WTC11 (cell line): ENCODE results near the gene SEZ6. TPM values are rescaled to one million over a fixed set of nuclear protein-coding genes. Genes with fewer than 3 reads are reported as not detected.
A peak's percentile ranks its signal among the peaks of the same experiment; 100 is the strongest.

Source experiments
- ATAC-seq: fragments of 200-7000 bp; cut with Tn5 transposase; 2 replicates; pipeline ENCODE4 v1.10.0; 2021; ENCODE audit warnings: mild to moderate bottlenecking, moderate library complexity
- CTCF ChIA-PET: fragments of 300-600 bp; sonication (Branson Sonifier 250); formaldehyde crosslinking; loops from one replicate; lab custom pipeline; 2021; ENCODE audit warnings: antibody characterized with exemption; lab: Charles Lee
- POLR2A ChIA-PET: fragments of 350-600 bp; sonication (Branson Sonifier 250); formaldehyde crosslinking; loops from one replicate; lab custom pipeline; 2021; ENCODE audit warnings: antibody characterized with exemption; lab: Charles Lee
- DNase-seq: peaks from one replicate; pipeline ENCODE4 v3.0.0; 2021; ENCODE audit warnings: low spot score
- H3K27ac Mint-ChIP-seq: 2 replicates; pipeline ENCODE4 v1.8.0; 2021; ENCODE audit warnings: mixed read lengths
- H3K27me3 Mint-ChIP-seq: 2 replicates; pipeline ENCODE4 v1.8.0; 2021; ENCODE audit warnings: low read depth, mild to moderate bottlenecking, moderate library complexity, mixed read lengths
- H3K36me3 Mint-ChIP-seq: 2 replicates; pipeline ENCODE4 v1.8.0; 2021; ENCODE audit warnings: mixed read lengths
- H3K4me1 Mint-ChIP-seq: 2 replicates; pipeline ENCODE4 v1.8.0; 2022; ENCODE audit warnings: mixed read lengths
- H3K4me3 Mint-ChIP-seq: 2 replicates; pipeline ENCODE4 v1.8.0; 2021; ENCODE audit warnings: mild to moderate bottlenecking, moderate library complexity, mixed read lengths
- H3K9me3 Mint-ChIP-seq: 2 replicates; pipeline ENCODE4 v1.8.0; 2021; ENCODE audit warnings: mixed read lengths
- ARID4B ChIP-seq: sonication (generic); formaldehyde crosslinking; IDR thresholded peaks from 2 replicates; pipeline ENCODE4 v1.8.0; 2023; ENCODE audit warnings: missing genetic modification reagents, mild to moderate bottlenecking, borderline replicate concordance
- ATF3 ChIP-seq: sonication (generic); formaldehyde crosslinking; conservative IDR thresholded peaks from 2 replicates; pipeline ENCODE4 v1.8.1; 2022; ENCODE audit warnings: mild to moderate bottlenecking, missing genetic modification reagents
- FOXP1 ChIP-seq: sonication (generic); formaldehyde crosslinking; IDR thresholded peaks from 2 replicates; pipeline ENCODE4 v1.8.0; 2022; ENCODE audit warnings: missing genetic modification reagents, mild to moderate bottlenecking, moderate library complexity, borderline replicate concordance
- FOXP4 ChIP-seq: sonication (generic); formaldehyde crosslinking; IDR thresholded peaks from 2 replicates; pipeline ENCODE4 v1.8.0; 2022; ENCODE audit warnings: mild to moderate bottlenecking, missing genetic modification reagents
- HMGA2 ChIP-seq: fragments of 250-450 bp; sonication (Bioruptor Pico); IDR thresholded peaks from 2 replicates; pipeline ENCODE4 v1.4.0; 2021; ENCODE audit warnings: mild to moderate bottlenecking, moderate library complexity
- HMGXB4 ChIP-seq: sonication (generic); formaldehyde crosslinking; IDR thresholded peaks from 2 replicates; pipeline ENCODE4 v1.8.1; 2023; ENCODE audit warnings: mild to moderate bottlenecking, moderate library complexity, missing genetic modification reagents
- JAZF1 ChIP-seq: fragments of 250-450 bp; sonication (Bioruptor Pico); IDR thresholded peaks from 2 replicates; pipeline ENCODE4 v1.9.0; 2021; ENCODE audit warnings: moderate library complexity, mild to moderate bottlenecking, inconsistent platforms
- OVOL2 ChIP-seq: fragments of 250-450 bp; sonication (Bioruptor Pico); IDR thresholded peaks from 2 replicates; pipeline ENCODE4 v1.9.0; 2021; ENCODE audit warnings: mild to moderate bottlenecking, borderline replicate concordance
- PREB ChIP-seq: sonication (generic); formaldehyde crosslinking; IDR thresholded peaks from 2 replicates; pipeline ENCODE4 v1.8.1; 2022; ENCODE audit warnings: mild to moderate bottlenecking, missing genetic modification reagents, moderate library complexity, borderline replicate concordance
- TP53 ChIP-seq: sonication (generic); formaldehyde crosslinking; IDR thresholded peaks from 2 replicates; pipeline ENCODE4 v1.8.1; 2023; ENCODE audit warnings: mild to moderate bottlenecking, missing genetic modification reagents
- ZNF121 ChIP-seq: sonication (generic); formaldehyde crosslinking; IDR thresholded peaks from 2 replicates; pipeline ENCODE4 v1.8.0; 2023; ENCODE audit warnings: missing genetic modification reagents
- ZNF138 ChIP-seq: sonication (generic); formaldehyde crosslinking; conservative IDR thresholded peaks from 2 replicates; pipeline ENCODE4 v1.8.1; 2022; ENCODE audit warnings: mild to moderate bottlenecking, moderate library complexity, missing genetic modification reagents
- ZNF317 ChIP-seq: sonication (generic); formaldehyde crosslinking; IDR thresholded peaks from 2 replicates; pipeline ENCODE4 v1.8.1; 2023; ENCODE audit warnings: low read depth, mild to moderate bottlenecking, moderate library complexity, missing genetic modification reagents, borderline replicate concordance
- total RNA-seq: library from RNA; stranded (reverse); gene quantifications from 3 replicates; pipeline ENCODE4 v1.2.3, GENCODE V29; 2021
- TF ChIP-seq, protein P1 (sequence below): fragments of 250-450 bp; sonication (Bioruptor Pico); IDR thresholded peaks from 2 replicates; pipeline ENCODE4 v1.9.0; 2021; ENCODE audit warnings: mild to moderate bottlenecking
- TF ChIP-seq, protein P2 (sequence below): fragments of 250-450 bp; sonication (Bioruptor Pico); IDR thresholded peaks from 2 replicates; pipeline ENCODE4 v1.8.0; 2021; ENCODE audit warnings: mild to moderate bottlenecking
- TF ChIP-seq, protein P3 (sequence below): fragments of 250-450 bp; sonication (Bioruptor Pico); conservative IDR thresholded peaks from 2 replicates; pipeline ENCODE4 v1.9.0; 2021; ENCODE audit warnings: mild to moderate bottlenecking

The SEZ6 gene
- total RNA-seq, 1 experiment from 2014 or later = 3.0 TPM

- Mint-ChIP-seq H3K36me3 (no peaks in the 10 kb centered on the region), H3K27ac (no peak overlapping the region), H3K4me3 (no peak overlapping the region), H3K4me1 (peaks cover 71% of the 10 kb centered on the region), H3K9me3 (no peaks in the 10 kb centered on the region), H3K27me3 (peaks cover 50% of the 10 kb centered on the region)
- ATAC-seq (no peak), DNase-seq (no peak)
- ChIA-PET CTCF (interaction anchor here (1.0 to 17.6 kb wide), 7 partner anchors 12 to 257 kb away, joined by 3 to 228 read pairs (median 4); no protein-coding TSS in a partner anchor), POLR2A (interaction anchor here (1.1 to 1.5 kb wide), 2 partner anchors 10 to 12 kb away, joined by 3 read pairs; no protein-coding TSS in a partner anchor)
- TF ChIP-seq ZNF138 (CRISPR knock-in tag) (no peak), ATF3 (no peak), HMGXB4 (CRISPR knock-in tag) (no peak)
- TF ChIP-seq, protein P1, sequence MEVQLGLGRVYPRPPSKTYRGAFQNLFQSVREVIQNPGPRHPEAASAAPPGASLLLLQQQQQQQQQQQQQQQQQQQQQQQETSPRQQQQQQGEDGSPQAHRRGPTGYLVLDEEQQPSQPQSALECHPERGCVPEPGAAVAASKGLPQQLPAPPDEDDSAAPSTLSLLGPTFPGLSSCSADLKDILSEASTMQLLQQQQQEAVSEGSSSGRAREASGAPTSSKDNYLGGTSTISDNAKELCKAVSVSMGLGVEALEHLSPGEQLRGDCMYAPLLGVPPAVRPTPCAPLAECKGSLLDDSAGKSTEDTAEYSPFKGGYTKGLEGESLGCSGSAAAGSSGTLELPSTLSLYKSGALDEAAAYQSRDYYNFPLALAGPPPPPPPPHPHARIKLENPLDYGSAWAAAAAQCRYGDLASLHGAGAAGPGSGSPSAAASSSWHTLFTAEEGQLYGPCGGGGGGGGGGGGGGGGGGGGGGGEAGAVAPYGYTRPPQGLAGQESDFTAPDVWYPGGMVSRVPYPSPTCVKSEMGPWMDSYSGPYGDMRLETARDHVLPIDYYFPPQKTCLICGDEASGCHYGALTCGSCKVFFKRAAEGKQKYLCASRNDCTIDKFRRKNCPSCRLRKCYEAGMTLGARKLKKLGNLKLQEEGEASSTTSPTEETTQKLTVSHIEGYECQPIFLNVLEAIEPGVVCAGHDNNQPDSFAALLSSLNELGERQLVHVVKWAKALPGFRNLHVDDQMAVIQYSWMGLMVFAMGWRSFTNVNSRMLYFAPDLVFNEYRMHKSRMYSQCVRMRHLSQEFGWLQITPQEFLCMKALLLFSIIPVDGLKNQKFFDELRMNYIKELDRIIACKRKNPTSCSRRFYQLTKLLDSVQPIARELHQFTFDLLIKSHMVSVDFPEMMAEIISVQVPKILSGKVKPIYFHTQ (CRISPR knock-in tag) = no peak
- TF ChIP-seq, protein P2, sequence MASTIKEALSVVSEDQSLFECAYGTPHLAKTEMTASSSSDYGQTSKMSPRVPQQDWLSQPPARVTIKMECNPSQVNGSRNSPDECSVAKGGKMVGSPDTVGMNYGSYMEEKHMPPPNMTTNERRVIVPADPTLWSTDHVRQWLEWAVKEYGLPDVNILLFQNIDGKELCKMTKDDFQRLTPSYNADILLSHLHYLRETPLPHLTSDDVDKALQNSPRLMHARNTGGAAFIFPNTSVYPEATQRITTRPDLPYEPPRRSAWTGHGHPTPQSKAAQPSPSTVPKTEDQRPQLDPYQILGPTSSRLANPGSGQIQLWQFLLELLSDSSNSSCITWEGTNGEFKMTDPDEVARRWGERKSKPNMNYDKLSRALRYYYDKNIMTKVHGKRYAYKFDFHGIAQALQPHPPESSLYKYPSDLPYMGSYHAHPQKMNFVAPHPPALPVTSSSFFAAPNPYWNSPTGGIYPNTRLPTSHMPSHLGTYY = no peak
Measured at GRCh38 chr17:29007456-29007855, 1.6 kb upstream of the SEZ6 start.

- Mint-ChIP-seq H3K27ac (no peak overlapping the region), H3K4me1 (peaks cover 57% of the 10 kb centered on the region), H3K27me3 (peaks cover 47% of the 10 kb centered on the region), H3K36me3 (no peaks in the 10 kb centered on the region), H3K9me3 (no peaks in the 10 kb centered on the region), H3K4me3 (peak overlapping the region; percentile 69; the same call in 1 of the 2 replicates)
- ATAC-seq = no peak
- ChIA-PET CTCF (interaction anchor here (1.0 to 17.6 kb wide), 9 partner anchors 11 to 120 kb away, joined by 3 to 228 read pairs (median 7); no protein-coding TSS in a partner anchor), POLR2A (interaction anchor here (0.8 to 0.9 kb wide), 2 partner anchors 18 to 28 kb away, joined by 3 to 5 read pairs; no protein-coding TSS in a partner anchor)
- DNase-seq = peak; percentile 50
- TF ChIP-seq ZNF317 (CRISPR knock-in tag) (no peak), TP53 (CRISPR knock-in tag) (0 out of 2 replicates have a peak, but pooled peaks have one; percentile 9), HMGA2 (CRISPR knock-in tag) (no peak), JAZF1 (CRISPR knock-in tag) (no peak), OVOL2 (no peak), ARID4B (CRISPR knock-in tag) (peak; percentile 56; the same call in 1 of the 2 replicates), ZNF121 (CRISPR knock-in tag) (no peak), FOXP1 (peak; percentile 54; the same call in 1 of the 2 replicates), FOXP4 (CRISPR knock-in tag) (peak; percentile 63; the same call in 1 of the 2 replicates), PREB (no peak)
- TF ChIP-seq, protein P3, sequence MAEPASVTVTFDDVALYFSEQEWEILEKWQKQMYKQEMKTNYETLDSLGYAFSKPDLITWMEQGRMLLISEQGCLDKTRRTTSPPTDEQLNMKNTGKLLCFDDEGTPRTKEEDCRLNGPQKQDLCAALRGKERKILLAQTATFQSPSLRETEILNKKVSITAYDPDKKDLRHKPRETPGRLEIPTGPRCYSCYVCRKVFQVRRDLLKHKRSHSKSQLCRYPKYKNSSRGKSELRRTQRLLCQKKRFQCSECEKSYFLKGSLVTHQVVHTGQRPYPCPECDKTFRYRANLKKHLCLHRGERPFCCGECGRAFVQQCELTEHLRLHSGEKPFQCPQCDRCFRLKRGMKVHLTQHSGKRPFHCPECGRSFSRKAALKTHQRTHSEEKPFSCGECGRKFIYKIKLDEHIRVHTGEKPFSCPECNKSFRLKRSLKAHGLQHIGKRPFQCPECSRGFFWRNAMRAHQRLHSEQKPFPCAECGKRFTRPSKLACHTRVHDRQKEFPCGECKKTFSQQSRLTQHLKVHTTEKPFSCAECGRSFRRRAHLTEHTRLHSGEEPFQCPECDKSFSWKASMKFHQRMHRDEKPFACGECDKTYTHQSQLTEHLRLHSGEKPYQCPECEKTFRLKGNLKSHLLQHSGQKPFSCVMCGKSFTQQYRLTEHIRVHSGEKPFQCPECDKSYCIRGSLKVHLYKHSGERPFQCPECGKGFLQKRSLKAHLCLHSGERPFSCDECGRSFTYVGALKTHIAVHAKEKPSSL = no peak
Measured at GRCh38 chr17:29004081-29004692, 1.6 kb downstream of the SEZ6 start.
